DMS79 treated with DMSO at 0.1 percent for 48 hours (cell line): ENCODE measurements around the gene FOXA1.

Experiments used
- DNase-seq: peaks from one replicate; lab custom pipeline; 2025; lab: John Stamatoyannopoulos, UW

The FOXA1 gene

DNA sequence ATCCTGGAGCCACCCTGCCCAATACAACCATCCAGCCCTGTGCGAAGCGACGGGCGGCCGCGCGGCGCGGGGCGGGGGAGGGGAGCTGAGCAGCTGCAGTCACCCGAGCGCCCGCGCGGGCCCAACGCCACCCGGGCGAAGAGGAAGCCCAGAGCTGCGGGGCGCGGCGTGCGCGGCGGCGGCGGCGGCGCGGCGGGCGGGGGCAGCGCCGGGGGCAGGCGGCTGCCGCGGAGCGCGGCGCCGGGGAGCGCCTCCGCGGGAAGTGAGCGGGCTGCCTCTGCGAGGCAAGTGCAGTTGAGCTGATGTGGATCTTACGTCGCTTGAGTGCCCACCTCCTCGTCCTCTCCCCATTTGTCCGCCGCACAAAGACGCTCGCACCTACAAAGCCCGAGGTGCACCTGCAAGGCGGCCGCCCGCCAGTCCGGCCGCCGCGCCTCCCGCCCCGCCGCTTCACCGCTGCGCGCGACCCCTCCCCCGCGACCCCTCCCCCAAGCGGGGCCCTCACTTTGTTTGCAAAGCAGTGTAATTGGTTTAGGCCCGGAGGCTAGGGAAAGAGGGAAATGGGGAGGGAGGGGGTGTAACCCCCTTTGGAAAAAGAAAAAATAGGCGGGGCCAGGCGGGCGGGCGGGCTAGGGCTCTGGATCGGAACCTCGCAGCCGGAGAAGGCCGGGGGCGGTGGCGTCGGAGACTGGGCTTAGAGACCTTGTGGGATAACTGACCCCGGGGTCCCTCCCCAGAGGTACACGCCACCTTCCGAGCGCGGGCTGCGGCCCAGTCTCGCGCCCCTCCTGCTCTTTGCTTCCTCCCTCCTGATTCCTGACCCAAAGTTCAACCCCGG lies at the start of gene FOXA1, which contains the start of gene TTC6:
FOXA1 (minus strand) TSS at position 279 of the 838 bp plus-strand sequence; CDS start at position 2, 277 bp downstream.
TTC6 (plus strand) TSS at position 659 of the 838 bp plus-strand sequence. CDS start 26,436 bp downstream, outside the sequence.
- DNase-seq, result peak; percentile 88

DNA sequence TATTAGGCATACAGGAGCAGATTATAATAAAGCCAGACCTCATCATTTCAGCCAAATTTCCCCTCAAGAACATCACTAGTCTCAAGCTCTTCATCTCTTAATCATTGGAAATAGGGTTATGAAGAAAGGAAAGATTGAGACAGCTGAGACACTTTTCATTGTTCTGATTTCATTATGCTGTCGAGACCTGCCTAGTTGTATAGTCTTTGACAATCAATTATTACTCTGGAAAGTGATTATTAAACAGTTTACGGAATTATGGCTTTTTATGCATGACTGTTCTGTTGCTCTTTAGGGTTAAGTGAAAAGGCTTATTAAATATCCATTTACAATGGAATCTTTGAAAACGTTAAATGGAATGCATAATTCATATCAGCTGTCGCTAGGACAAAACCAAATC lies 48.7 kb upstream of the FOXA1 start:
- DNase-seq, result no peak

DNA sequence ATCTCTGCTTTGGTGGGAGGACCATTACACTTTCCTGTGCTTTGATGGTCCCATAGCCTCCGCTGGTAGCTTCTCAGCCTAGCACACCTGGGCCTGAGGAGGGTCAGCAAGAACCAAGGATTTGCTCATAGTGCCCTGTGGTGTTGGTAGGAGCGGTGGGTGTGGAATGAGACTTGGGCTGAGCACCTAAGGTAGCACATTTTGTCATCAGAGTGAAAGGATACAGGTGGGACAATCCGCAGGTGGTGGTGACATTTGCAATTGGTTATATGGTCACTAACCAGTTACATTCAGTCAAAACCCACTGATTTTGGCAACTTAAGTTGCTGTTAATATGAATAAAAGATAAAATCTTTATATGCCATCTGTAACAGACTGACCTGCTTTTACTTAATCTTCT lies 47.1 kb upstream of the FOXA1 start:
- no peak for DNase-seq

DNA sequence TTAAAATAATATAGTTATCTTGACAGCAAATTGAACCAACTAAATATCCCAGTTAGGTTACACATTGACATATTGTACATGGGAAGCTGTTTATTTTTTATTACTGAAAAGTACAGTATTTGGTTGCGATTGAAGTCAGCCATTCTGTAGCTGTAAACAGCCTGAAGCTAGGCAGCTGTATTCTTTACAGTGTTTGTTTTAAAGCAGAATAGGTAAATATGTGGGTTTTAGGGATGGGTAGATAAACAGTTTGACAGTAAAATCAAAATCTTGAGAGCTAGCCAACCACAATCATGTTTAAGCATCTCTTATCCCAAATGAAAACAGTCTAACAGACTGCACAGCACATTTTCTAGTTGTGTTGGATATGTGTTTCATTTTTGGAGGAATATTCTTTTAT lies 46.1 kb upstream of the FOXA1 start:
- DNase-seq, result peak; percentile 49

DNA sequence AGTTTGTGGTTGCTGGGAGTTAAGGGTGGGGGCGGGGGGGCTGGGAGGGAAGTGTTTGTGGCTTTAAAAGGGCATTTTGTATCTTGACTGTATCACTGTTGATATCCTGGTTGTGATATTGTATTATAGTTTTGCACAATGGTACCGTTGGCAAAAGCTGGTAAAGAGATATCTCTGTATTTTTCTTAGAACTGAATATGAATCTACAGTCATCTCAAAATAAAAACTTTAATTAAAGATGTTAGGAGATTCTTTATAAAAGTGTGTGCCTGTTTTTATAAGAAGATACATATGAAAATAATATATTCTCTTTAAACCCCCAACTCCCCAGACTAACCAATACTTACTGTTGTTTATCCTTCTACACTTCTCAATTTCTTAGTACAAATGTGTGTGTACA lies 43.5 kb upstream of the FOXA1 start:
- DNase-seq, result no peak

DNA sequence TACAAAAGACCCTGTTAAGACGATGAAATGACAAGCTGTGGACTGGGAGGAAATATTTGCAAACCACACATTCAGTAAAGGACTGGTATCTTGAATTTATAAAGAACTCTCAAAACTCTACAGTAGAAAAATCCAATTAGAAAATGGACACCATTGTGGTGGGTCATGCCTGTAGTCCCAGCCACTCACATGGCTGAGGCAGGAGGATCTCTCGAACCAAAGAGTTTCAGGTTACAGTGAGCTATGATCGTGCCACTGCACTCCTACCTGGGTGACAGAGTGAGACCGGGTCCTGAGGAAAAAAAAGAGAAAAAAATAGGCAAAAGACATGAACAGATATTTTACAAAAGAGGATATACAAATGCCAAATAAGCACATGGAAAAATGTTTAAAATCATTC lies 42.3 kb upstream of the FOXA1 start:
- DNase-seq, result no peak

DNA sequence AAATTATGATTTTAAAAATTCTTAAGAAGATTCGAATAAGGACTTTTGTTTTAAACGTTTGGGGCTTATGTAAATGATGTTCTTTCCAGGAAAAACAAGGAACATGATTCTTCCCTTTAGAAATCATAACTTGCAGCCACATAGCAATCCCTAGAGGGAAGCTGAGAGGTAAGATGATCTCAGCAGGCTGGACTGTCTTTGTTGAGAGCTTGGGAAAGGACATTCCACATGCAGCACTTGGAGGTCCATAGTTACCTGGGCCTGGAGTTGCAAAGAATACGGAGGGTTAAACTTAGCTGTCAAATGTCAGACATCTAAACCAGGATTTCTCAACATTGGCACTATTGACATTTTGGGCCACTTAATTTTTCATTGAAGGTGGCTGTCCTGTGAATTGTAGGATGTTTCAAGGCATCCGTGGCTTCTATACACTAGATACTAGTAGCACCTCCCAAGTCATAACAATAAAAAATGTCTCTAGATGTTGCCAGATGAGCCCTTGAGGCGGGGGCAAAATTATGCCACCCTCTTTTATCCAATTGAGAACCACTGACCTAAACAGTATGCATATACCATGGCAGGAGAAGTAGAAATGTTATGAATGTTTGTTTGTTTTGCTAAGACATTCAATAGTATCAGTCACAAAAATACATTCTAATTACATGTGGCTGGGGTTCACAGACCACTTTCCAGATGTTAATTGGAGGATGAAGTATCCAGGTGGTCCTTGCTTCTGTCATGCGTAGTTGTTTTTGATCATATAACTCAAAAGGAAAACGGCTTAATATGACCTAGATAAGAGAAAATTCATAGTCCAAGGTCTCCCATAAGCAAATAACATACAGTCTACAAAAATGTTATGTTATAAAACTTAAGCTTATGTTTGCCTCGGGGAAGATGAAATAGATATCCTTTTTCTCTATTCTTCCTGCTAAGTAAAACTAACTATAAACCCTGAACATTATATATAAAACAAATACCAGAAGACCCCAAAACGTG lies 30.8 kb upstream of the FOXA1 start:
- no peak for DNase-seq

DNA sequence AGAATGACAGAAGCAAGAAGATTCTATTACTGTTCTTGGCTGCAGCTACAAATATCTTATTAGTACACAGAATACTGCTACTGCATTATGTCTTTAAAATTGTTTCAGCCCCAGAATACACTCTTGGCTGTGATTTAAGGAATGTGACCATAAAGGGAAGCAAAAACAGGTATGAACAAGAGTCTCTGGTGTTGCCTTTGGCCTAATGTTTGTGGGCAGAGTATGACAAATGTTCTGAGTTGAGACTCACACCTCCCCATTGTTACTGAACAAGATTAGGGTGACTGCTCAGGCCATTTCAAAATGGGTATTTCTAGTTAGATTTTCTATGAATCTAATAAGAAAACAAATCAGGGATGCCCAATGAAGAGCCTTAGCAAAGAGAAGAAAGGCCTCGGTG lies 28.9 kb upstream of the FOXA1 start:
- DNase-seq, result no peak

DNA sequence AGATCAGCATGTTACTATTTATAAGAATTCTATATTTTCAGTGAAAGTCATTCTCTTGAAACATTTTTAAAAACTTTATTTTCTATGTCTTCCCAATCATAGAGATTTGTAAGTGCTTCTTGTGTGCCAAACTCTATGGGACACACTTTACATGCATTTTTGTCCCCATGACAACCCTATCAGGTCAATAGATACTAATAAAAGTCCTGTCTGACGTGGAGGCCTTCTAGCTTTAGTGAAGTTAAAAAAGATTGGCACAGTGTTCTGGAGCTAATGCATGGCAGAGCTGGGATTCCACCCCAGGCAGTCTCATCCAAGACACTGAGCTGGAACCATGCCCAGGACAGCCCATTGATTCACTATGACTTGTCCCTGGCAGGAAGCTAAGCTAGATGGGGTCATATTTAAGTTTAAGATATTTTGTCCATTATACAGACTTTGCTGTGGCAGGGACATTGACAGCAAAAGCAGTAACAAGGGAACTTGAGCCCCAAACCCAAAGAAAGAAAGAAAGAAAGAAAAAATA lies 28.4 kb upstream of the FOXA1 start:
- DNase-seq, result no peak

DNA sequence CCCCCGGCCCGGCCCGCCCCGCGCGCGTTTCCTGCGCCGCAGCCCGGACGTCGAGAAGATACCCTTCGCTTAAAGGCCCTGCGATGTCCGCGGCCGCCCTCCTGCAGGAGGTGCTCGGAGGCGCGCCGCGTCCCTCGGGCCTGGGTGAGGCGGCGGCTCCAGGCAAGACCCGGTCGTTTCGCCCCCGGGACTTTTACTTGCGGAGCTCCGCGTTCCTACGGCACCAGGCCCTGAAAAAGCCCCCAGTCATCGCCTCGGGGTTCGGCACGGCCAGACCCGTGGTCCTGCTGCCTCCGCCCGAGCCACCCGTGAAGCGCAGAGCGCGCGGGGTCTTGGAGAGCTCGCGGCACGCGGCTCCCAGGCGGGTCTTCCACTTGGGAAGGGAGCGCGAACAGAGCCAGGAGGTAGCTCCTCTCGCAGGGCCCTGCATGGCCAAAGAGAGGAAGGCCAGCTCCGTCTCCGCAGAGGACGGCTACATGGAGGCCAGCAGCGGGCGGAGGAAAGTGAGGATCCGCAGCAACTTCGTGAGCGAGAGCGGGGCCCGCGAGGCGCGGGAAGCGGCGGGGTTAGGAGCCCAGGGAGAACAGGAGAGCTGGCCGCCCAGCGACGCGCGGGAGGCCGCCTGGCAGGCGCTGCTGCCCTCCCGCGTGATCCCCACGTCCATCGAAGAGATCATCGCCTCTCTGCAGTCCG lies 27.3 kb upstream of the FOXA1 start:
- DNase-seq, result no peak

DNA sequence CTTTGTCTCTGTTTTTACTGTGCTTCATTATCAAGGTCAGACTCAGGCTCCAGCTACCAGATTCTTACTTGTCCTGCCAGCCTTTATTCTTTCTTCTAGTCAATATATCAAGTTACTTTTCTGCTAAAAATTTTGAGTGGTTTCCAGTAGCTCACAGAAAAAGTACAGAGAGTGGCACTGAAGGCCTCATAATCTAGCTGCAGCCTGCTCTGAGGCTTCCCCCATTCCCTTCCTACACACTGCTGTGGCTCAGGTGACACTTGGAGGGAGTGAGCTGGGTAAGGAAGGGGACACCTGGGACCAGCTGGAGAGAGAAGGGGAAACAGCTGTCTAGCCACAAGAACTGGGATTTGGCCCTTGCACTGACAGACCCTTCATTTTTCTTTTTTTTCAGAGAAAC lies 25.8 kb upstream of the FOXA1 start:
- no peak for DNase-seq

DNA sequence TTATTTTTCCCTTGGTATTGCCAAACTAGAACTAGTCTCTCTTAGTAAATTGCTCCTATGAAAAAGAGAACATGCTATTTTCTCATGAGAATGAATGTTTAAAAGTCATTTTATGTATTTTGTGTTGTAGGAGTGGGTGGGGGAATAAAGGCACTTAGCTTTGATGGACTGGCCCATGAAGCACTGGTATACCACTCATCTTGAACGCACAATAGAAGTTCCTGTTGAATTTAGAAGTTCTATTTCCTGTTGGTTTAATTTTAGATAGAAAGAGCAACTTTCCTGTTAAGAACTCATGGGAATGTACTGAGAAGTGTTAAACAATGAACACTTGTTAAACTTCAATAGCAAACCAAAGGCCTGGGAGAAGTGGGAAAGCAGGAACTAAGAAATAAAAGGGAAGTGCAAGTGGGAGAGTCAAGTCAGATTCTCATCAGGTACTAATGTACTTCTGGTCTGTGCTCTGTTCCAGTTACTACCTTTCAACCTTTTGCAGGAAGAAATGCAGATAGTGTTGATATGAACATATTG lies 23.5 kb upstream of the FOXA1 start:
- no peak for DNase-seq

DNA sequence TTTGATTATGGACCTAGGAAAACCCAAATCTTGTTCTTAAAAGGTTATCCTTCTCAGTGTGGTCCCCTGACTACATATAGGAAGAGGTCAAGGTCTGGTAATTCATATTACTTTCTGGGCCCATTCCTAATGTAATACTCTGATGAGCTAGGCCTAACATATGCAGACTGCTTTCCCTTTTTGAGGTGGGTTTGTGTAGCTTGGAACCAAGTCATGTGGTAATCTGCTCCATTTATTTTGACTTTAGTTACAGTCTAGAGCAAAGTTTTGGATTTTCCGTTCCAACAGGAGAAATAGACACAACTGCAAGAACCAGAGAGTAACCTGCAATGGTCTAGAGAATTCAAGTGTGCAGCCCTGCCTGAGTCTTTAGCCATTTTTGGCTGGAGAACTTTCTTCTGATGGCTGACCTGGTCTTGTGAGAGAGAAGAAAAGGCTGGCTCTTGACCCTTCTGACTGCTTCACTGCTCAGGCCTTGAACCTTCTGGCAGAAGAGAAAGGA lies 22.9 kb upstream of the FOXA1 start:
- DNase-seq, result no peak

DNA sequence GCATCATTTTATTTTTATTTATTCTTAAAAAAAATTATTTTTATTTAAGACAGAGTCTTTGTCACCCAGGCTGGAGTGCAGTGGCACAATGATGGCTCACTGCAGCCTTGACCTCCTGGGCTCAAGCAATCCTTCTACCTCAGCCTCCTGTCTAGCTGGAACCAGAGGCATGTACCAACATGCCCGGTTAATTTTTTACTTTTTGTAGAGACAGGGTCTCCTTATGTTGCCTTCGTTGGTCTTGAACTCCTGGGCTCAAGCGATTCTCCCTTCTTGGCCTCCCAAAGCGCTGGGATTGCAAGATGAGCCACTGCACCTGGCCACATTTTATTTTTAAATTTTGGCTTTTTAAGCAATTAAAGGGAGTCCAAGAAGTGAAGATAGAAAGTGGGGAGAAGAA lies 21.8 kb upstream of the FOXA1 start:
- DNase-seq, result no peak

DNA sequence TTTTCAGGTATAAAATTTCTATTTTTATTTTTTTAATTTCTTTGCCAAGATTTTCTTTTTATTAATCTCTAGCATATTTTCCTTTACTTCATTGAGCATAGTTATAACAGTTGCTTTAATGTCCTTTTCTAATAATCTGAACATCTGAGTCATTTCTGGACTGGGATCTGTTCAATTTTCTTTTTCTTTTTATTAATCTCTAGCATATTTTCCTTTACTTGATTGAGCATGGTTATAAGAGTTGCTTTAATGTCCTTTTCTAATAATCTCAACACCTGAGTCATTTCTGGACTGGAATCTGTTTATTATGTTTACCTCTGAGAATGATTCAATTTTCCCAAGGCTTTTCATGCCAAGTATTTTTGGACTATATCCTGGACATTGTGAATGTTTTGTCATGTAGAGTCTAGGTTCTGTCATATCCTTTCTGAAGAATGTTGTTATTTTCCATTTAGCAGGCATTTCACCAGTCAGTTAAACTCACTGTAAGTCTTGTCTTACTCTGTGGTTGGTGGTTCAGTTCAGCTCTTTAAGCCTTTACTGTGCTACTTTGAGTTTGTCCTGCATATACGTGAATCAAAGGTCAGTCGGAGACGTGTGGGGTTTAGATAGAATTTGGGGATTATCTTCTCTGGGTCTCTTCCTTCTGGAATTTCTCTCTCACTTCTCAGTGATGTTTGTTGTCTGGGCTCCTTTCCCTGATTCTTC lies 20.7 kb upstream of the FOXA1 start:
- no peak for DNase-seq

DNA sequence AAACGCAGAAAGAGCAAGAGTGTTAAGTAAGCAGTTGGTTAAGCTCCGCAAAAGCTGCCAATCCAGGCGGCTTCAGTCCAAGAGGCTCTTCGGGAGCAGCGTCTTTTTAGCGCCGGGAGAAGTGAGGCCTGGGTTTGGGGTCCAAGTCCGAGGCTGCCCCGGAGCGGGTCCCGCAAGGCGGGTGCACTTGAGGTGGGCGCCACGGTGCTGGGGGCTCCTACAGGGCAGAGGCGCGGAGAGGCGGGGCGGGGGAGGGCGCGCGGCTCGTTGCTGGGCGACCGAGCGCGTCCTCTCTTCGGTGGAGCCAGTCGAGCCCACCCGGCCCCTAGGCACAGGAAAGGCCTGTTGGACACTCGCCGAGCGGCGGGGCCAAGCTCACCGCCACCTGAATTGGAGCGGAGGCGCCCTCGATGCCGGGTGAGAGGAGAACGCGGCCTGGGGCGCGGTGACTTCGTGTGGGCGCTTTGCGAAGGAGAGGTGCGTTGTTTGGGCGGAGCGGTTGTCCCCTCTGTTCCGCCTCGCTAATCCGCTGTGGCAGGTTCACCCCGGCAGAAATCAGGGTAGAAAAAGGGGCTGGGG lies 16.0 kb upstream of the FOXA1 start:
- DNase-seq, result no peak

DNA sequence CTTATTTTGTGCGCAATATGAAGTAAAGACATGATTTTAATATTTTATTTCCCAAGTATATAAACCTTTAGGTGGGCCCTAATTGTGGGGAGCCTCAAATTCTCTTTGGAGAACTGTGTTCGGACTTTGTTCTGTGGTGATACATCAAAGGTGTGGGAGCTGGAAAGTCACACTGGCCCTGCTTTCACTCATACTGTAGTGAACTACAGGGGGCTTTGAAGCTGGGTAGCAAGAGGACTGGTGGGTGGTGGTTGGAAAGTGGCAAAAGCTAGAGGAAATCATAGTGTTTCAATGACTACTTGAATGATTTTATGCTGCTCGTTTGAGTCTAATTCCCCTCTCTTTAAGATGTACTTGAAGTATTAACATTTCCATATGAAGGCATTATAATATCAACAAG lies 13.6 kb upstream of the FOXA1 start:
- DNase-seq, result no peak

DNA sequence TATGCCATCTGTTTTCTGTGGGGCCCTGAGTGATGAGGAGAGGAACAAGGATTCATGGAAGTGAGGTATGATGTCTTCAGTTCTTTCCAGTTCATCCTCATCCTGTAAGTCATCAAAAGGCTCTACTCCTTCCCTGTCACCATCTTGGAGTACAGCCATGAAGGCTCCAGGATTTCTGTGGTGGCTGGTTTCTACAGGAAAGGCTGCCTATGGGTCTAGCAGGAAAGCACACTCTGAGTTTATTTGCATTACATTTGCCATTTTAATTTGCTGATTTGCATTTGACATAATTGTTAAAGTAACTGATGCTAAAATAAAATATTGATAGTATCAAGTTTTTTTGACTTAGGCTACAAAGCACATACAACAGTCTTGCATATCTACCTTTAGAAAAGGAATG lies 11.6 kb upstream of the FOXA1 start:
- no peak for DNase-seq

DNA sequence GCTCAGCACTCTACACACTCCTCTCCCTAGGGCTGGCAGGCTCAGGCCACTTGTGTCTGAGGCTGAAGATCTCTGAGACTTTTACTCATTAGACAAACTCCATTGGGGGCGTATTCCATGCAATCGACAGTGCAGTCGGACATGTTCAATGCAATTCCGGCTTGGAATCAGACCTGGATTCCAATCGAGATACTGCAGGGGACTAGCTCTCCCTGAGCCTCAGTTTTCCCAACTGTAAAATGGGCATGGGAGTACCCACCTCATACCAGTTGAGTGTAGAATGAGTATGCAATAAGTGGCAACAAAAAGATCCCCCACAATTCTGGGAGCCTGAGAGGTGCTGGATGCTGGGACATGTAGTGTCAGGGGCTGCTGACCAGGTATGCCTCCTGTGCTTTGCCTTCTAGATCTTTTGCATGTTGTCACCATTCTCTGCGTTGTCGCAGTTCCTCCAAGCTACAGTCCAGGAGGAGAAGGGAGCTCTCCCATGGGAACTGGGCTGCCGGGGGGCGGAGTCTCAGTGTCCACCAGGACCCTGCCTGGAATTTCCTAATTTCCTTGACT lies 8.7 kb upstream of the FOXA1 start:
- no peak for DNase-seq
